CD4-positive, alpha-beta T cell treated with Interleukin-1 beta for 1 hour (primary cell): ENCODE data around the gene IGF1R.
"Not testable (repeated sequence)": the region's sequence is repeated elsewhere in the genome, so short reads cannot be mapped to it uniquely, and the experiment has no call there.

Experiments
- DNase-seq, 2 donors: peaks; one replicate each; pipeline ENCODE4 v3.0.0-alpha.2; 2020 to 2022

IGF1R gene

DNA sequence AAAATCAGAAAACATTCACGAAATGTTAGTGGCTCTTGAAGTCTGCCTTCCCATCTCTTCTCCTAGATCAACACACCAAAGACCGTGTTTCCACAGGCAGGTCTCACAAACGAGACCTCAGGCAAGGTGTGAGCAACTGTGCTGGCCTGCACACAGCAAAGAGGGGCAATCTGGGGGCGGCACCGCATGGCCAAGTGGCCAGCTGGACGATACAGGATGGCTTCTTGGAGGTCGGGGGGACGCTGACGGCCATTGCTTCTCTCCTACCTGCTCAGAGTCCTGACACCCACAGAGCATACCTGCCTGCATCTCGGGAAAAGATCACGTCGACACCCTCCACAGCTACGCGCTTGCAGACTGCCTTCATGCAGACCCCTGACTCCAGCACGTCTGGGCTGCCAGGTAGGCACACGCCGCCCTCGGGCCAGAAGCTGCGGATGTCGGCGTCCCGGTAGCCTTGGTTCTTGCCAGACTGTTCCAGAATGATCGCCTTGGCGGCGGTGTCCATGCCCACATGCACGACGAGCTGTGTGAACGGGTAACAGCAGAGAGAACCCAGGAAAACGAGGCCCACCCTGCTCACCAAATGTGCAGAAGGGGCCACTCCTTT lies 320.9 kb downstream of the IGF1R start:
- DNase-seq, result no peak

DNA sequence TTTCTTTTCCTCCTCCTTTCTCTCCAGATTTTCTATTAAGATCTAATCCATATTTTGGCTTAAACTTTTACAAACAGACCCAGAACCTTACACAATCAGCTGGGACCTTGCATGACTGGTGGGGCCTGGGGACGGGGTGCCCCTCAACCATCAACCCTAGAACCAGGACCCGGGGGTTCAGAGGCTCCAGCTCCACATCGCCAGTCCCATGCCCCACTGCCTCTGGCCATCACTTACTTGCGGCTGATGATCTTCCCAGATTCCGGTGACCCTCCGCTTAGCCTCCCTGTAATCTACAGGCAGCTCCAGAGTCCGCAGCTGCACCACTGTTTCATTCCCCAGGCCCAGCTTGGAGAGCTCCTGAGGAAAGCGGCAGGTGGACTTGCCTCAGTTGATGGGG lies 322.5 kb downstream of the IGF1R start:
- DNase-seq, result no peak

DNA sequence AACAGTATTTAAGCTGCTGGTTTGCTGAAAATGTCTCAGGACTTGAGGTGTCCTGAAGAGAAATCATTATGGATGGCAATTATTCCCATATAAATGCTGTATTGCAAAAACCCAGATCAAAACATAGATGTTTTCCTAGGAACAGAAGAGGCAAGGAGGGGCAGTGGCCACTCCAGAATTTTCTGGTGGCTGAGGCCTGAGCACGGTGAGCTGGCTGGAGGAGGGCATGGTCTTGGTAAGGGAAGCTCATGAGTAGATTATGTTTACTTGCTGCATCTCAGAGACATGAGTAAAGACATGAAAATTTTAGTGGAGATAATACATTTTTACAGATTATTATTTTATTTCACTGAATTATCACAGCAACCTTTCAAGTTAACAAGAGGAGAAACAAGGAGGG lies 328.2 kb downstream of the IGF1R start:
- DNase-seq, result no peak

DNA sequence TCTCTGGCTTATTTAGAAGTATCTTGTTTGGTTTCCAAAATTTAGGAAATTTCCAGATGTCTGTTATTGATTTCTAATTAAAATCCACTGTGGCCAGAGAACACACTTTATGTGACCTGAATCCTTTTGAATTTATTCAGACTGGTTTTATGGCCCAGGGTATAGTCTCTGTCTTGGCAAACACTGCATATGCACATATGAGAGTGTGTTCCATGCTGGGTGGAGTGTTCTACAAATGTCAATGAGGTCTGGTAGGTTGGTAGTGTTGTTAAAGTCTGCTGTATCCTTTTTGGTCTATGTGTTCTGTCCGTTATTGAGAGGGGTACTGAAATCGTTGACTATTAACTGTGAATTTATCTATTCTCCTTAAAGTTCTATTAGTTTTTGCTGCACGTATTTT lies 329.1 kb downstream of the IGF1R start:
- DNase-seq, result no peak

DNA sequence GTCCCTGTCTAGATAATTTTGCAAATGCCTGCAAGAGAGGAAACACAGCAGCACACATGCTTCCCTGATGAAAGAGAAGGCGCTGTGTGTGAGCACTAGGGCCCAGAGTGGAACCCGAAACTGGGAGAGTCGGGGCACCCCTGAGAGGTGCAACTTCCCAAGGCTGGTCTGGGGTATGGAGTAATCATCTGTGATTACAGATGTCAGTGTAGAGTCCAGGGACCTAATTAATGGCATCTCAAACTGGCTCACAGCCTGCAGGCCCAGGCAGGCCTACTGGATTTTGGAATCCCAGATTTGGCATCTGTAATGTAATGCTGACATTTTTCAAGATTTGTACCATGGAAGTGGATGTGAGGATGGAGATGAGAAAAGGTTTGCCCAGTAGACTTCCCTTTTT lies 329.8 kb downstream of the IGF1R start:
- DNase-seq, result no peak

DNA sequence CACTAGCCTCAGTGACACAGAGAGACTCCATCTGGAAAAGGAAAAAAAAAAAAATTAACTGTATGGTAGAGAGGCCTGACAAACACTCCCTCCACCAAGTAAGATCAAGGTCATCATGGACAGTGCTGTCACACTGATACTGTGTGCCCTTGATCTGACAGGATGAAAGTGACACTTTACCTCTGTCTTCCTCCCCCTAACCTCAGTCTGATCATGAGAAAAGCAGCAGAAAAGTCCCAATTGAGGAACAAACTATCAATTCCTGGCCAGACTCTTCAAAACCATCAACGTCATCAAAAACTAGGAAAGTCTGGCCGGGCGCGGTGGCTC lies 332.5 kb downstream of the IGF1R start:
- no peak for DNase-seq

DNA sequence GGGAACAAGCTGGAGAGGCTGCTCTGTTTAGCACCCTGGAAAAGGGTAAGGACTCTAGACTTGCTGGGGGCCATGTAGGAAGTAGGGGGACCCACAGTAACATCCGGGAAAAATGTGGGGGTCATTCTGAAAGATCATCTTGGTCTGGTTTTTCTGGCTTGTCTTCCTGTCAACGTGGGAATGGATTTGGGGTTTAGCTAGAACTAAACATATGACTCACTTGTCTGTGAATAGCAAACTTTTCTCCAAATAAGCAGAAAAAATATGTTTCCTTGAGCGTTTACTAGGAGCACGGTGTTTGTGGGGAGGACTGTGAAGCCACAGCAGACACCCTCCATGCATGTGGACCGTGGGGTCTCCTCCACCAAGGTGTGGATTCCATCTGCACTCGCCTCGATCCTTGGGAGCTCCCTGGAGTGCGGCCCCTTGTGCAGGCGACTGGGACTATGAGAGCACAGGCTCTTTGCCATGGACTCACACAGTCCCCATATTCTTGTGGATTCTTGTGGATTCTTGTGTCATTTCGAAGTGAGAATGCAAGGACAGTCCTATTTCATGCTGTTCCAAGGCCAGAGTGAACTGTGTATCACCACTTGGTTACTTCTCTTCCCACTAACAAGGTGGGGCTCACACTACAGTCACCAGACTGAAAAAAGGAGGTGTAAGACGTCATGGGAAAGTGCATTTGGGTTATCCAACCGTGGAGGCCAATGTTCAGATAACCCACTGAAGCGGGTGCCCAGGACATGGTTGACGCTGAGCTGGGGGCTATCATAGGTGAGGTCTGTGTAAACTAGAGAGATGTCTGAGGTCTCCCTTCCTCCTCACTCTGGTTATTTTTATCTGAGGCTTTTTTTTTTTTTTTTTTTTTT lies 333.7 kb downstream of the IGF1R start:
- no peak for DNase-seq

DNA sequence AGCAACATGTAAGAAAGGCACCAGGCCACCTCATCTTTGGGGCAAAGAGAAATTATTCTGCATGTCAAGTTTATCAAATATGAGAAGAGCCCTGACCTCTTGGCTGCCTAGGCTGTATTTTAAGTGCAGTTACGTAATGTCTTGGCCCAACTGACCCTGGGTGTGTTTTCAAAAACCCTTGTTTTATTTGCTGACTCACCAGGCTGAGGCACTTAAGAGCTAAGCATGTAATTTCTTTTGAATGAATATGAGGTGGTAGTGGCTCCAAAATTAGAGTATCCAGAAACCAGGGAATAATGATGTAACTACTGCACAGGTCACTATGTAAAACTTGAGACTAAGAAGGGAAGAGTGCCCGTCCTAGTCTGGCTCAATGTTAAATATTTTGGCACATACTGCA lies 335.0 kb downstream of the IGF1R start:
- DNase-seq, result no peak

DNA sequence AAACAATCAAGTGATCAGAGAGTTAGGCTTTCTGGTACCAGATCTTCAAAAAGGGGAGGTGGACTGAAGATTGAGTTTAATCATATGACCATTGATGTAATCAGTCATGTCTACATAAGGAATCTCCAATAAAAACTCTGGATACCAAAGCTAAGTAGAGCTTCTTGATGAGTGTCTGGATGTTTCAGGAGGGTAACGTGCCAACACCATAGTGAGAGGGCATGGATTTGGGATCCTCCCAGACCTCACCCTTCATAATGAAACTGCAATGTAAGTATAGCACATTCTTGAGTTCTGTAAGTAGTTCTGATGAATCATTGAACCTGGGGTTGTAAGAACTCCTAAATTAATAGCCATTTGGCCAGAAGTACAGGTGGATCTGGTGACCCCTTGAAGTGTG lies 337.9 kb downstream of the IGF1R start:
- no peak for DNase-seq

DNA sequence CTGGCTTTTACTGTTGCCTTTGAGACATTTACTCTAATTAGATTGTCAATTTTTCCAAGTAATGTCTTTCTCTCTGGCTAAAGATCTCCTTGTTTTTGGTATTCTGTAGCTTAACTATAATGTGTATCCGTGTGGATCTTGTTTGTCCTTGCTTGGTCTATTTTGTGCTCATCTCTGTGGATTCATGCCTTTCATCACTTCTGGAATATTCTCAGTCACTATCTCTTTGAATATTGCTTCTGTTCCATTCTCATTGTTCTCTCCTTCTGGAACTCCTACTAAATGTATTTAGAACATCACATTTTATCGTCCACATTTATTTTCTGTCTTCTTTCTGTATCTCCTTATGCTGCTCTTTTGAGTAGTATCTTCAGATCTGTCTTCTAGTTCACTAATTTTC lies 346.6 kb downstream of the IGF1R start:
- DNase-seq, result no peak

DNA sequence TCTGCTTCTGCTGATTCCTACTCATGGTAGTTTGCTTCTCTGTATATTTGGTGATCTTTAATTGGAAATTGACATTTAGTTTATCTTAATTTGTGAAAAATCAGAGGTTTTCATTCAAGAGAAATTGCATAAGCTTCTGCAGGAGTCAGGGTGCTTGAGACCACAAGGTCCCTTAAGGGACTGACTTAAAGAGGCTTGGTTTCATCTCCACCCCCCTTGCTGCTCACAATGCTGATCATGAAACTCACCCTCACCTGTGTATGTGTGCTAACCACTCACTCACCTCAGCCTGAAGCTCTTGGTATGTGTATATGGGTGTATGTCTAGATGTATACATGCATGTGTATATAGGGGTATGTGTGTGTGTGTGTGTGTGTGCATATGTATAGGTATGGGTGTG lies 347.8 kb downstream of the IGF1R start:
- no peak for DNase-seq

DNA sequence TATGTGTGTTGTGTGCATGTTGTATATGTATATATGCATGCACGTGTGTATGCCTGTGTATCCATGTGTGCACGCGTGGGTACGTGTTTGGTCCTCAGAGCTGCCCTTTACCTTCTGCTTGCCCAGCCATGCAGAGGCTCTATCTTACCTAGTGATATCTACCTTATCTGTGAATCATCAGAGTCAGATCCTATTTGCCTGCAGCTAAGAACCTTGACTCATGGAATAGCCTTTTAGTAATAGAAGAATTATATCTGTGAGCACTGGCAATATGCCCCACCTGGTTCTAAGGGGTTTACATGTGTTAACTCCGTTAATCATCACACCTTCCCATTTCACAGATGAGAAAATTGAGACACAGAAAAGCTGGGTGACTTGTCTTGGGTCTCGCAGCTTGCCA lies 348.3 kb downstream of the IGF1R start:
- no peak for DNase-seq

DNA sequence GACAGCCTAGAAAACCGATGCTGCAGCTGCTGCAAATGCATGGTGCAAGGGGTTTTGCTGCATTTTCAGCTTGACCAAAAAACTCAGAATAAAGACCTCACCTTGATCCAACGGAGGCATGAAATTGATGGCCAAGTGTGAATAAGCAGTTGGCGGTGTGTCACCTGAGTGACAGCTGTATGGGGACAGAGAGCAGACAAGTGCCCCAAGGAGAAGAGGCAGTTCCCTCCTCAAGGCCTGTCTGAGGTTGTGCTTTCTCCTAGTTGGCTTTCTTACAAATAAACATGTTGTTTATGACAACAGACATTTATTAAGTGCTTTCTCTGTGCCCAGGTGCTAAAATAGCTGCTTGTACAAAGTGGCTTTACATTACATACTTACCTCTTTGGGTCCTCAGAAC lies 349.0 kb downstream of the IGF1R start:
- no peak for DNase-seq

DNA sequence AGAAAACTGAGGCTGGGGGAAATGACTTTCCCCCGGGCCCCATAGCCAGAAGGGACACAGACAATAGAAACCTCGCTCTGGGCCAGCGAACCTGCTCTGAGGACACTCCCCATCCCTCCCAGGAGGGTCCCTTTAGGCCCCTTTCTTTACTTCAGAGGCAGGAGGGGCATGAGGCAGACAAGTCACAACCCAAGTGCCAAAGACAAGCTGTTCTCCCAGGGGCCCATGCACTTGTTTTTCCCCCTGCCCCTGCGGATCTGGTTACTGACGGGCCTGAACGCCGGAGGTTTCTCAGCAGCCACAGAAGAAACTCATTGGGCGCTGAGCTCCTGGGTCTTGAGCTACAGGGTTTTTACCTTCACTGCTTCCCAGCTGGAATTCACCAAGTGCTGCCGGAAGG lies 349.4 kb downstream of the IGF1R start:
- no peak for DNase-seq

DNA sequence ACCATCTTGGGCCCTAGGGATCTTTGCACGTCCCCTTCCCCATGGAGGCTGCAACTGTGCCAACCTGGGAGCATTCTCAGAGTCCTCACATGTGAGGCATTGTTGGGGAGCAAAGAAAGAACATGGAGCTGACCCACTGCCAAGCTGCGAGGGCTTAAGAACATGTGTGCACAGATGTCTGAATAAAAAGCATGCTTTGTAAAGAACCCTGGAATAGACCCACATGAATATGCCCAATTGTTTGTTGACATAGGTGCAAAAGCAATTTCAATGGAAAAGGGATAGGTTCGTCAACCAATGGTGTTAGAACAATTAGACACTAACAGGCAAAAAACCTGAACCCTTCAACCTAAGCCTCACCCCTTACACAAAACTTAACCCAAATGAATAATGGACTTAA lies 349.9 kb downstream of the IGF1R start:
- DNase-seq, result no peak

DNA sequence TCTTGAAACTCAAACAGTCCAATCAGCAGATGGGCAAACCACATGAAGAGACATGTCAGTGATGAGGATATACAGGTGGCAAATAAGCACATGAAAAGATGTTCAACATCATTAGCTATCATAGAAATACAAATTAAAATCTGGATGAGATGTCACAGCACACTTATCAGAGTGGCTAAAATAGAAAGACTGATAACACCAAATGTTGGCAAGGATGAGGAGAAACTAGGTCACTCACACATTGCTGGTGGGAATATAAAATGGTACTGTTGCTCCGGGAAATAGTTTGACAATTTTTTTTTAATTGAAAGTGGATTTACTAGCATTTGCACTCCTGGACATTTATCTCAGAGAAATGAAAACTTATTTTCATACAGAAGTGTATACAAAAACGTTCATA lies 350.9 kb downstream of the IGF1R start:
- DNase-seq, result no peak

DNA sequence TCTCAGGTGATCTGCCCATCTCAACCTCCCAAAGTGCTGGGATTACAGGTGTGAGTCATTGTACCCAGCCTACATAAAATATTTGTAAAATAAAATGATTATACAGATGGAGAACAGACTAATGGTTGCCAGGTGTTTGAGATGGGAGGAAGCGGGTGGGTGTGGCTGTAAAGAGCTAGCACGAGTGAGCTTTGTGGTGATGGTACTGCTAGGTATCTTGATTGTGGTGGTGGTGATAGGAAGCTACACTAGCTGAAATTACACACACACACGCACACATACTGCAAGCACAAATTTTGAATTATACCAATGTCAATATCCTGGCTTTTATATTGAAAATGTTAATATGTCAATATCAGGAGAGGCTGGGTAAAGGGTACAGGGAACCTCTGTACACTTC lies 353.9 kb downstream of the IGF1R start:
- DNase-seq, result no peak

DNA sequence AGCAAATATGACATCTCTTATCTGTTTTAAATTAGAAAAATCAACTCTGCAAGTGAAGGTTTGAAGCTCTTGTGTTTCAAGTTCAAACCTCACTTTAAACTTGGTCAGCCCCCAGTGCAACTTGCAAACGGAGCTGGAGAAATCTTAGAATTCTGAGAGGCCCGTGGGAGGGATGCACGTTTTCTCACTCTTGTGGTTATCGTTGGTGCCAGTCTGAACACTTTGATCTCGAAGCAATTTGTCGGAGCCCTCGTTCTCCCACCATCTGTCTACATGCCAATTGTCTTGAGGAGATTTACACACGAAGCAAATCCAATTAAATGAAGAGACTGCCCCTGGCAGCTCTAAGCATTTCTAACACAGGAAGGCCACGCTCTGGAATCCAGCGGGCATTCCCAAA lies 355.0 kb downstream of the IGF1R start:
- not testable (repeated sequence) for DNase-seq

DNA sequence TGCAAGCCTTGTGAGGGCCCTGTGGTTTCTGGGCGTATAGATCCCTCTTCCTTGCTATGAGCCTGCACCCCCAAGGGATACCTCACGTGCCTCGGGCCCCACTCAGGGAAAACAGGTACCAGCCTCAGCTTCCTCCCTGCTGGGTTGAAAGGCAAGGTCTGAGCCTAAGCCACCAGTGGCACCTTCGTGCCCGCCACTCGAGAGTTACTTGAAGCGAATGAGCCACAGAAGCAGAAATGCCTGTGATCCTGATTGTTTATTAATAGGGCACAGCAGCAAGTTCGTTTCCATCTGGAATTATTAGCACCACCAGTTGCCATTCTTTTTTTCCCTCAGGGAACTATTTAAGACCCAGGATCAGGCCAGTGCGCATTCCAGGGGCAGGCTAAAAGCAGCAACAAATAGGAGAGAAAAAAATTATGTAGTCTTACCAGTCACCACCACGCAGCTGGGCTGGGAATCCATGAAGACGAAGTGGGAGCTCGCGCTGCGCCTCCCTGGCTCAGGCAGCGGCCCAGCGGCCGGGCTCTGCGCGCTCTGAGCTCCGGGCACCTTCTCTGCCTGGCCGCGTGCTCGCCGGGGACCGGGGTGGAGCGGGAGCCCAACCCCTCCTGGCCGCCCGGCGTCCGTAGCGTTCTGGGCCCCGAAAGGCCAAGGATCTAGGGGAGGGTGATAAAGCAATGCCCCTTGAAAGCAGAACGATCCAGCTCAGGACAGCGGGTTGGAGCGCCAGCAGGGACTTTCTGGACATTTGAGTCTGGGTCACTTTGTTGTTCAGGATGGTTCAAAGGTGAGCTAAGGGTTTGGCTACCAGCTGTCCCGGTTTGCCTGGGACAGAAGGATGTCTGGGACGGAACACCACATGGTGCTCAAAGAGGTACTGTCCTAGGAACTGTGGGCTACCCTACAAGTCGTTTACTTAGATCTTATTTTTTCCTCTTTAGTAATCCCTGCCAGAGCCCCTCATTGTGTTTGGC lies 356.9 kb downstream of the IGF1R start:
- DNase-seq, result not testable (repeated sequence)

DNA sequence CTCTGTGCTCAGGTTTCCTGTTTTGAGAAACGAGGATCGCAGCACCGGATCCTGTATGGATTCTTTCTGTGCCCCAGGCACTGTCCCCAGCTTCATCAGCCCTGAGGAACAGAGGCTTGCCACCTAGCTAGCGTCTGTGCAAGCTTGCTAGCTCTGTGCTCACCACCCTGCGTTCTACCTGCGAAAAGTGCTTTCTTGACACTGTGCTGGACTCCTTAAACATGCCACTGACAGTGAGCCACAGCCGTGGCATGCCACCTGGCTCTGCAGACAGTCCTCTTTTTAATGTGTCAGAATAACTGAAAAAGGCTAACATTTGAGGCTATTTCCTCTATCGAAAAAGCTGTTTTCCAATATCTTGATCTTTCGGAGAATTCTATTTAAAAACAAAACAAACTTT lies 357.8 kb downstream of the IGF1R start:
- DNase-seq, result no peak

DNA sequence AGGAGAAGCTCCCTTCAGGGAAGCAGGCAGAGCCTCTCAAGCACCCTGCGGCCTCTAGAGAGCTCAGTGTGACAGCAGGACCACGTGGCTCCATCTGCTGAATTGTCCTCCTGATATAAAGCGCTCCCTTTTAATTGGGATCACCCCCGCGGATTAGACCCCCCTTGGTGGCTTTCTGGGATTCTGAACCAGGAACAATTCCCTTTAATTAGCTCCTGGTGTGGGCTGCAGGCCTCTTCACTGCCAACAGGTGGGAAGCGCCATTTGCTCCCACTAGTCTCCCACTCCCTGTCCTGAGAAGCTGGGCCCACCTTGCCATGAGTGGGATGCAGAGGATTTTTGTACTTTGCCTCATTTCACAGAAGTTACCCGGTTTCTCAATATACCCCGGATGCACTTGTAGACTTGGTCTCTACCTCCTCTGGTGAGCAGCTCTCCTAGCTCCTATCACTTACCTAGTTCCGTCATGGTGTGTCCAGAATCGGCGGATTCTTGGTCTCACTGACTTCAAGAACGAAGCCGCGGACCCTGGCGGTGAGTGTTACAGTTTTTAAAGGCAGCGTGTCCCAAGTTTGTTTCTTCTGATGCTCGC lies 358.7 kb downstream of the IGF1R start:
- no peak for DNase-seq

DNA sequence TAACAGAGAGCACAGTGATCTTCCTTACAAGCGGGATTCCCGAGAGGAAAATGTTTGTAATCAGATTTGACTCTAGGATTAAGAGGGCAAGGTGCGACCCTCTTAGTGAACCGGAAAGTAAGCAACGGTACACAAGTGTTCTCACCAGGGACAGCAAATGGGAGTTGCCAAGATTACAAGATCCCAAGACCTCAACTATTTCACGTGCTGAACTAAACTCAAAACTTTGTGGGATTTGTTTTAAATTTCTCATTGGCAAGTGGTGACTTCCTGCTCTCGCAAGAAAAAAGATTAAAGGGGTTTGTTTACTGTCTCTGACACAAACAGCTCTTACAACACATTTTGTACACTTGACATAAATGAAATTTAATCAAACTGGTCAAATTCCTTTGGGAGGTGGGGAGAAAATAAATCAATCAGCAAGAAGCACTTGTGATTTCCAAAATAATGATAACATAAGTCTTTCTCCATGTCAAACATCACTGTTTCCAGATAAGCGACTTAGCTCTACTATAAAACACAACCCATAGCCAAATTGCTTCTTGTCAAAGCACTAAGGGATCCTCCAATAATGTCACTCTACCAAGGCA lies 361.5 kb downstream of the IGF1R start:
- DNase-seq, result no peak

DNA sequence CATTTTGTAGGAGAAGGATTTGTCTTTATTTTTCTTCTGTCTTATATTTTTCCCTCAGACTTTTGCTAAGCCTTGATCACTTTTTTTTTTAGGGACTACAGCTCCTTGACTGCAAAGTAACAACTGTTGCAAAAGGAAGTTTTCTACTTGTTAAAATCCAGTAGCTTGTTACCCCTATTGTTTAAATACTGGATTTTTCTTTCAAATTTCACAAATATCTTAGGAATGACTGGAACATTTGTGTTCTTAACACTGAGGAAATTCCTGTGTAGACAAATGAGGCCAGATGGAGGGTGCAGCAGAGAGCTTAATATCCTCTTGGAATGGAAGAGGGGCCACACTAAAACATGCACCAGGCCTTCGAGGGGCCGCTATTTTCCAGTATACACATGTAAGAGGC lies 362.4 kb downstream of the IGF1R start:
- DNase-seq, result no peak
